Brain microvascular endothelial cell (primary cell): ENCODE data around the gene RHOJ.

ENCODE experiments used
- DNase-seq: peaks from one replicate; pipeline ENCODE4 v3.0.0-alpha.2; 2020
- H3K27ac ChIP-seq: fragments of 250-450 bp; sonication (Bioruptor Pico); 2 replicates; pipeline ENCODE4 v1.5.1; 2020; ENCODE audit warnings: mild to moderate bottlenecking, moderate library complexity
- H3K27me3 ChIP-seq: fragments of 250-450 bp; sonication (Bioruptor Pico); replicated peaks from 2 replicates; pipeline ENCODE4 v1.5.1; 2020; ENCODE audit warnings: mild to moderate bottlenecking
- H3K36me3 ChIP-seq: fragments of 250-450 bp; sonication (Bioruptor Pico); replicated peaks from 2 replicates; pipeline ENCODE4 v1.5.1; 2020; ENCODE audit warnings: mild to moderate bottlenecking
- H3K4me3 ChIP-seq: 2 replicates; pipeline ENCODE4 v1.5.1; 2011; ENCODE audit warnings: low read depth, mild to moderate bottlenecking, control low read depth, low read length, moderate library complexity
- in situ Hi-C: cut with HindIII; loops from 2 replicates; pipeline ENCODE4 v1.10.0; 2017; ENCODE audit warnings: low sequenced_read_pairs, low pct_ligation_motif_present
- TF ChIP-seq, protein P1 (sequence below): IDR thresholded peaks from 2 replicates; pipeline ENCODE4 v1.5.1; 2011; ENCODE audit warnings: low read depth, mild to moderate bottlenecking, moderate library complexity, low read length, control low read depth, inconsistent platforms; ENCODE audit errors: missing control alignments

RHOJ gene

DNA sequence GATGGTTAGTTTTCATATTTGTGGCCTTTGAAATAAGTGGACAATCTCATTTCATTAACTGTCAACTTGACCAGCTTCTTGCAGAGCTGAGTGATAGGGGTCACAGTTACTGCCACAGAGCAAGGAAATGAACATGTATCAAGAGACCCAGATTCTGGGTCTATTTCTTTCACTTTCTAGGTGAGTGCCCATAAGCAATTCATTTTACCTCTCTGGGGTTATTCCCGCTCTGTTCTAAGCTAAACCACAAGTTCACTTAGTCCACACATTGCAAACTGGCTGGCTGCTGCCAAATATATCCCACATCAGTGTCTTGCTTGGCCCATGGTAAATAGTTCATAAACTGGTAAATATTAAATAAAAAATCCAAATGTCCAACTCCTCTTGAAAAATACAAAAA, 84.6 kb downstream of the RHOJ start:
- Histone ChIP-seq H3K27ac (no peak overlapping the region), H3K36me3 (no peaks in the 10 kb centered on the region), H3K4me3 (no peak overlapping the region), H3K27me3 (no peaks in the 10 kb centered on the region)
- TF ChIP-seq, protein P1, sequence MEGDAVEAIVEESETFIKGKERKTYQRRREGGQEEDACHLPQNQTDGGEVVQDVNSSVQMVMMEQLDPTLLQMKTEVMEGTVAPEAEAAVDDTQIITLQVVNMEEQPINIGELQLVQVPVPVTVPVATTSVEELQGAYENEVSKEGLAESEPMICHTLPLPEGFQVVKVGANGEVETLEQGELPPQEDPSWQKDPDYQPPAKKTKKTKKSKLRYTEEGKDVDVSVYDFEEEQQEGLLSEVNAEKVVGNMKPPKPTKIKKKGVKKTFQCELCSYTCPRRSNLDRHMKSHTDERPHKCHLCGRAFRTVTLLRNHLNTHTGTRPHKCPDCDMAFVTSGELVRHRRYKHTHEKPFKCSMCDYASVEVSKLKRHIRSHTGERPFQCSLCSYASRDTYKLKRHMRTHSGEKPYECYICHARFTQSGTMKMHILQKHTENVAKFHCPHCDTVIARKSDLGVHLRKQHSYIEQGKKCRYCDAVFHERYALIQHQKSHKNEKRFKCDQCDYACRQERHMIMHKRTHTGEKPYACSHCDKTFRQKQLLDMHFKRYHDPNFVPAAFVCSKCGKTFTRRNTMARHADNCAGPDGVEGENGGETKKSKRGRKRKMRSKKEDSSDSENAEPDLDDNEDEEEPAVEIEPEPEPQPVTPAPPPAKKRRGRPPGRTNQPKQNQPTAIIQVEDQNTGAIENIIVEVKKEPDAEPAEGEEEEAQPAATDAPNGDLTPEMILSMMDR: no peak
- DNase-seq: no peak
- in situ Hi-C loops: no loop called here

DNA sequence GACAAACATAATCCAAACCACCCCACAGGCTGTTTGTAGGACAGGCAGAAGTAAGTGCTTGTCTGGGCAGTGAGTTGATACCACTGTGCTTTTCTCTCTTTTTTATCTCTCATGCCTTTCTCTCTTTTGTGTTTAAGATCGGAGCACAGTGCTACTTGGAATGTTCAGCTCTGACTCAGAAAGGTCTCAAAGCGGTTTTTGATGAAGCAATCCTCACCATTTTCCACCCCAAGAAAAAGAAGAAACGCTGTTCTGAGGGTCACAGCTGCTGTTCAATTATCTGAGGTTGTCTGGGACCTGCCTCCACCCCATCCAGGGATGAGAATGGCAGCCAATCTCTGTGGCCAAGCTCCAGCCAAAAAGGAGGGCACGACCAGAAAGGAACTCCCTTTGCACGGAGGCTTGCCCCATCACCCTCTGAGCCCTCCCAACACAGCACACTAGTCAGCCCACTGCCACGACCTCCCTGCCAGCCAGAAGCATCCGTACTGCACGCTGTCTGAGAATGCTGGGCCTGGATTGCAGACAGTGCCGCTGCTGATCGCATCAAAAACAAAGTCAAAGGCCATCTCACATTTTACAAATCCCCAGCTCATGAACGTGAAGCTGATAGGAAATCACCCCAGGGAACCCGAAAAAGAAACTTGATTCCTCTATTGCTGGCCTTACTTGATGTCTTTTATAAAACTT, 86.6 kb downstream of the RHOJ start:
- H3K27me3 ChIP-seq: no peaks in the 10 kb centered on the region
- in situ Hi-C loops: no loop called here
- no peak for DNase-seq
- TF ChIP-seq, protein P1: no peak
- no peaks in the 10 kb centered on the region for H3K36me3 ChIP-seq
- H3K27ac ChIP-seq: no peak overlapping the region
- H3K4me3 ChIP-seq: no peak overlapping the region

DNA sequence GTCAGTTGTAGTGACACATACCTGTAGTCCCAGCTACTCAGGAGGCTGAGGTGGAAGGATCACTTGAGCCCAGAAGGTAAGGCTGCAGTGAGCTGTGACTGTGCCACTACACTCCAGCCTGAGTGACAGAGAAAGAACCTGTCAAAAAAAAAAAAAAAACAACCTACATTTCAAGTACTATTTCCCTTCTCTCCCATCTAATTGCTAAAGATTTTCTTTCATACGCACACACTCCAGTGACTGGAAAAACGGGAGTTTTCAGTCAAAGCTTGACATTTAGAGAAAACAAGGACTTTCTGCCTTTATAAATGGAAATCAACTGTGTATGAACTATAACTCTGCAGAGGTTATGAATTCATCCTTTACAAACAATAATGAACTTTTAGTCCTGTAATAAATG, 88.6 kb downstream of the RHOJ start:
- Histone ChIP-seq H3K36me3 (no peaks in the 10 kb centered on the region), H3K27me3 (no peaks in the 10 kb centered on the region), H3K27ac (no peak overlapping the region), H3K4me3 (no peak overlapping the region)
- in situ Hi-C loops: no loop called here
- TF ChIP-seq, protein P1: no peak
- no peak for DNase-seq

DNA sequence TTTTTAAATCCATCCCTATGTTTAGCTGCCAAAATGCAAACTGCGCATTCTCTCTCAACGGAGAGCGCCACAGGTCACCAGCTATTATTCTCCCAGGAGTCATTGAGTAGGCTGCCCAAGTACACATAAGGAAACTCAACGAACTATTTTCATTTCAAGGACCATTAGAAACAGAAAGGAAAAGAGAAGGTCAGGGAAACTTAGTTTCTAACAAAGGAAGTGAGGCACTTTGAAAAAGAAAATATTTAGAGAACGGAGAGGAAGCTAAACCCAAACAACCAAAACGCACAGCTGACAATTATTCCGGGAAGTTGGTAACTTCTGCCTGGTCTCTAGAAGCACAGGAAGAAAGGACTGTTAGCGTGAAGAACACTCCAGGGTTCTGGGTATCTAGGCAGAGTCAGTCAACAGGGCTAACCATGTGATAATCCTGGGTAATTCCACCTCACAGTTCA, 91.0 kb downstream of the RHOJ start:
- H3K27ac ChIP-seq: no peak overlapping the region
- no peak for DNase-seq
- no peaks in the 10 kb centered on the region for H3K27me3 ChIP-seq
- no peaks in the 10 kb centered on the region for H3K36me3 ChIP-seq
- TF ChIP-seq, protein P1: no peak
- peak overlapping the region; percentile 3 for H3K4me3 ChIP-seq
- in situ Hi-C loops: no loop called here

DNA sequence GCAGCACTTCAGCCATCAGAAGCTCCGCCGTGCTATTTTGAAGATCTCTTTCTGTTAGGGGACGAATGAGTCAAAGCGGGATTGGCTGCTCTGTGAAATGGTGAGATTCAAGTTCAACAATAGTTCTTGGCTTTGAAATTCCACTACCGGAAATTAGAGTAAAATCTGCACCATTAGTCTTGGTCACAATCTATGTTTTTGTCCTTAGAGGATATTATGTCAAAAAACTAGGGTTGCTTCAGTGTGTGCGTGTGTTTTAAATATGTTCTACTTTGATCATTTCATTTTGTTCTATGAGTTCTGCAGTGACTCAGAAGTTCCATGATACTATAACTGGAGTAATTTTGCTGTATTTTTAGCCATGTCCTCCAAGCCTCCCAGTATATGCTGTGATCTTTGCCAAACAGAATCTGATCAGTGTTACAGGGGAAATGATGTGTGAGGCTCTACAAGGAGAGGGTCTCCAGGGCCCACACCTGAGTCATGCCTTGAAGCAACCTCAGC, 91.9 kb downstream of the RHOJ start:
- no peak overlapping the region for H3K4me3 ChIP-seq
- no peak overlapping the region for H3K27ac ChIP-seq
- in situ Hi-C loops: no loop called here
- DNase-seq: peak; percentile 7
- no peaks in the 10 kb centered on the region for H3K36me3 ChIP-seq
- TF ChIP-seq, protein P1: no peak
- H3K27me3 ChIP-seq: no peaks in the 10 kb centered on the region
